Lower leg skin (tissue), 4 donors: ENCODE measurements around the gene ABCC8. TPM values are rescaled to one million over a fixed set of nuclear protein-coding genes. Genes with fewer than 3 reads are reported as not detected.

Experiments used
- DNase-seq, 2 donors: peaks; one replicate each; pipeline ENCODE4 v3.0.0-alpha.2; 2019; ENCODE audit warnings: low spot score in 2 of 2
- H3K4me3 ChIP-seq: fragments of 200-600 bp; sonication (generic); 2 replicates; pipeline ENCODE4 v1.5.1; 2017; ENCODE audit warnings: mild to moderate bottlenecking, low read depth; ENCODE audit not compliant: poor library complexity, severe bottlenecking
- CTCF ChIP-seq, 3 donors: fragments of 450-650 bp; IDR thresholded peaks; one replicate each; pipeline ENCODE4 v1.5.1; 2016; ENCODE audit warnings: antibody characterized with exemption in 3 of 3, mild to moderate bottlenecking in 3 of 3, moderate library complexity in 2 of 3
- POLR2A ChIP-seq, 2 donors: fragments of 450-650 bp; IDR thresholded peaks; one replicate each; pipeline ENCODE4 v1.6.1; 2016 to 2017; ENCODE audit warnings: antibody characterized with exemption in 2 of 2, mild to moderate bottlenecking in 1 of 2, moderate library complexity in 1 of 2
- WGBS, 2 donors: methylation state at CpG; one replicate each; pipeline ENCODE4 v1.1.5; 2018; 5-methylcytosine and 5-hydroxymethylcytosine counted together
- intact Hi-C: fragments of 100-400 bp; cut with DNase I; formaldehyde crosslinking; loops from one replicate; pipeline ENCODE4 v1.15.0; 2023; ENCODE audit warnings: low total_unique reads
- total RNA-seq, 4 donors: library from RNA; depleted of rRNA; stranded (reverse); fragments of >200 nt; gene quantifications; one replicate each; pipeline ENCODE4 v1.1.0, GENCODE V29; 2016

The ABCC8 gene
- total RNA-seq, 4 donors from 2014 or later: 0.11 to 0.34 (median 0.26) TPM; not detected in 1

DNA sequence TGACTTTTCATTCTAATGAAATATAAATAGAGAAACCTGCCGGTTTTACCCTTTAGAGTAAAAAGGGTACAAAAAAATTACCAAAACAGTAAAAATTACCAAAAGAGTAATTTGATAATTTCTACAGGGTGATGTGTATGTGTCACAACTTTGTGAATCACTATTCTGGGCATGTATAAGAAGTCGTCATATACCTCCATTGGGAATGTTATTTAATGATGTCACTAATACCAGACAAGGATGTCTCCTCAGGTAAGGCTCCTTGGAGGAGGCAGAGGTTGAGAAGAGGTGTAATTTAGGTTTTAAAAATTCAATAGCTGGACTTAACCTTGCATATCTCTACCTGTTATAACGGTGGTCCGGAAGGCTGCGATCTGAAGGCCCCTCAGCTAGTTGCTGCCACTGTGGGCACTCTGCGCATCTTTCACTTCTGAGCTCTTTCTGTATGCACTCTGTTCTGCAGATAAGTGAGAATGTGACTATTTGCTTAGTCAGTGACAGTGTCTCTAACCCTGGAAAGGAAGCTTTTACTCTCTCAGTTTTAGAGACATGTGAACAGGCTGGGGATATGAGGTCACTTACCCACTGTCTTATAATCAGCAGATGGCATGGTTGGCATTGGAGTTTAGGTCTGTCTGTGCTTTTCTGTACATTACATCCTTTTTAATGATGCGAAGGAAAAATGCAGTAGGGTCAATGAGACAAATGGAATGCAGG, 126.0 kb downstream of the ABCC8 start:
- H3K4me3 ChIP-seq: no peak overlapping the region
- 92 to 94% methylated on average over 7 of the region's 7 CpGs for WGBS, 2 donors
- TF ChIP-seq POLR2A (IDR thresholded peaks at IDR 0.05): no peak
- TF ChIP-seq CTCF (IDR thresholded peaks at IDR 0.05): no peak
- DNase-seq: no peak
- intact Hi-C loops: loop anchor here (5.0 kb wide), 1 partner anchor 113 kb away; no protein-coding TSS in a partner anchor

DNA sequence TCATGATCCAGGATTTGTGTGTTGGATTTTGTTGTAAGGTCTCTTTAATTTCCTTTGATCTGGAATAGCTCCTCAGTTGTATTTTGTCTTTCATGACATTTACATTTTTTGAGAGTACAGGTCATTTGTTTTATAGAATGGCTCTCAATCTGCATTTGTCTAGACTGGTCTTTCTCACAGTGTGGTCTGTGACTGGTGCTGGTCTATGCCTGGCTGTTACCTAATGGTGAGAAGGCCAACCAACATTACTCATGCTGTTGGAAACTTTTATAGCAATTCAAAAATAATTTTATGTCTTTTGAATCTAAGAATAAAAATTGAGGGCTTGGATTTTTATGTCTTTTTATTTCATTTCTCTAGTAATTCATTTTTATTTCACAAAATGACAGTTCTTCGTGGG, 129.0 kb downstream of the ABCC8 start:
- WGBS, 2 donors: 53 to 68% methylated on average over 1 of the region's 1 CpG
- intact Hi-C loops: no loop called here
- TF ChIP-seq CTCF (IDR thresholded peaks at IDR 0.05): no peak
- TF ChIP-seq POLR2A (IDR thresholded peaks at IDR 0.05): no peak
- no peak for DNase-seq
- H3K4me3 ChIP-seq: no peak overlapping the region

DNA sequence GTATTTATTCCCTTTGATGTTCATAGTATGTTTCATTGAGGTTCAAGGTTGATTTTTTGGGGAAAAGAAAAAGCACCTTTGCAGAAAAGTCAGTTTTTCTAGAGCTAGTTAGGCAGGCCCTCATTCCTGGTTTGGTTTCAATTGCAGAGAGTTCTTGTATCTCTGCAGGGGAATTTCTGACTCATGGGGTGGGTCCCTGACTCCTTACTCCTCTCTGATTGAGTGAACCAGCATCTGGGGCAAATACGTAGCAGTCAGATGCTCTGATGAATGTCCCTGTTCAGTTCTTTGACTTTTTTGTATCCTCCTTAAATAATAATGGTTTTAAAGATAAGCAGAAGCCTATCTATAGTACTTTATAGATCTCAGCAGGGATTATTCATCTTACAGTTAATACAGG, 132.7 kb downstream of the ABCC8 start:
- H3K4me3 ChIP-seq: no peak overlapping the region
- intact Hi-C loops: no loop called here
- TF ChIP-seq POLR2A (IDR thresholded peaks at IDR 0.05) (no peak), CTCF (IDR thresholded peaks at IDR 0.05) (no peak)
- 30 to 36% methylated on average over 1 of the region's 1 CpG for WGBS, 2 donors
- DNase-seq: no peak

GRCh38 chr11:17343257-17343656, 133.4 kb downstream of the ABCC8 start:
- WGBS, 2 donors: 96 to 100% methylated on average over 2 of the region's 2 CpGs
- no peak for DNase-seq
- no peak for TF ChIP-seq CTCF (IDR thresholded peaks at IDR 0.05)
- no peak for TF ChIP-seq POLR2A (IDR thresholded peaks at IDR 0.05)
- intact Hi-C loops: no loop called here
- no peak overlapping the region for H3K4me3 ChIP-seq

Other genes with a start within 250 kb of the ABCC8 start
- 10 to 100 TPM; 13.1 to 27.1 (median 17.9) TPM for gene NUCB2, start 200.1 kb downstream of the ABCC8 start, total RNA-seq
- 1 to 10 TPM; 4.6 to 6.5 (median 5.3) TPM for gene NCR3LG1, start 125.0 kb downstream of the ABCC8 start, total RNA-seq
- gene KCNJ11, start 88.2 kb downstream of the ABCC8 start, total RNA-seq: 10 to 100 TPM in 1 of 4 donors, 1 to 10 TPM in 3; 2.0 to 20.5 (median 4.7) TPM
- gene USH1C, start 67.6 kb upstream of the ABCC8 start, total RNA-seq: 1 to 10 TPM in 1 of 4 donors, under 1 TPM in 1, not detected in 2; 0.29 to 3.2 TPM
- gene OTOG, start 70.4 kb upstream of the ABCC8 start, total RNA-seq: not detected
- gene MYOD1, start 242.7 kb upstream of the ABCC8 start, total RNA-seq: not detected